Loucy (cell line): ENCODE measurements around the gene WASF2.

Experiments used
- CTCF ChIP-seq: fragments of 200-600 bp; sonication (generic); conservative IDR thresholded peaks from 2 replicates; pipeline ENCODE4 v1.5.1; 2014; ENCODE audit warnings: mild to moderate bottlenecking, antibody characterized with exemption, low read length
- EZH2phosphoT487 ChIP-seq: fragments of 200-600 bp; IDR thresholded peaks from 2 replicates; pipeline ENCODE4 v1.6.1; 2018; ENCODE audit warnings: antibody characterized with exemption, mild to moderate bottlenecking, moderate library complexity, borderline replicate concordance

GRCh38 chr1:27435566-27436203 lies 54.3 kb downstream of the WASF2 start:
- TF ChIP-seq CTCF, result no peak
- no peak for TF ChIP-seq EZH2phosphoT487
